Urothelium cell line (cell line): Measurements from ENCODE around the gene CFAP73.
"Not testable (repeated sequence)": the region's sequence is repeated elsewhere in the genome, so short reads cannot be mapped to it uniquely, and the experiment has no call there.

Experiments used
- DNase-seq: peaks from one replicate; pipeline ENCODE4 v3.0.0; 2011; ENCODE audit warnings: low spot score, mixed read lengths
- FAIRE-seq: peaks from 2 replicates; lab custom pipeline; 2011; peaks lifted over from hg19 to GRCh38; lab: Jason Lieb, UNC

CFAP73 gene

GRCh38 chr12:113185180-113186032 is 35.9 kb downstream of the CFAP73 start, which contains the start of the genes DDX54 and RITA1:
DDX54 (minus strand) TSS chr12:113185478; CDS start chr12:113185451, 27 bp downstream.
RITA1 (plus strand) TSS chr12:113185721; CDS start chr12:113186747, 1,026 bp downstream.
- peak; percentile 65 for FAIRE-seq

GRCh38 chr12:113186033-113186365 is 36.5 kb downstream of the CFAP73 start:
- DNase-seq (no peak), FAIRE-seq (no peak)

More at GRCh38 chr12:113185180-113186032, 35.9 kb downstream of the CFAP73 start, which contains the start of the genes DDX54 and RITA1:
- peak; percentile 79 for DNase-seq

GRCh38 chr12:113186666-113187325 is 37.3 kb downstream of the CFAP73 start:
- FAIRE-seq (no peak), DNase-seq (no peak)

- no peak for FAIRE-seq
Observed at GRCh38 chr12:113189361-113189760, 39.8 kb downstream of the CFAP73 start.

GRCh38 chr12:113190761-113191160 is 41.2 kb downstream of the CFAP73 start:
- no peak for FAIRE-seq
- DNase-seq: peak; percentile 30

More at GRCh38 chr12:113189361-113189760, 39.8 kb downstream of the CFAP73 start:
- DNase-seq: no peak

- FAIRE-seq: no peak
Observed at GRCh38 chr12:113191227-113191626, 41.7 kb downstream of the CFAP73 start.

GRCh38 chr12:113194971-113195391 is 45.5 kb downstream of the CFAP73 start:
- DNase-seq (peak; percentile 52), FAIRE-seq (no peak)

More at GRCh38 chr12:113191227-113191626, 41.7 kb downstream of the CFAP73 start:
- DNase-seq: no peak

- no peak for FAIRE-seq
- no peak for DNase-seq
Observed at GRCh38 chr12:113195598-113195997, 46.1 kb downstream of the CFAP73 start.

GRCh38 chr12:113196582-113196981 is 47.1 kb downstream of the CFAP73 start:
- FAIRE-seq (no peak), DNase-seq (no peak)

- DNase-seq: peak; percentile 79
- FAIRE-seq: no peak
Observed at GRCh38 chr12:113196990-113197389, 47.5 kb downstream of the CFAP73 start.

- DNase-seq: no peak
- FAIRE-seq: no peak
Observed at GRCh38 chr12:113197518-113198077, 48.1 kb downstream of the CFAP73 start.

- FAIRE-seq (no peak), DNase-seq (no peak)
Observed at GRCh38 chr12:113198296-113198695, 48.8 kb downstream of the CFAP73 start.

GRCh38 chr12:113200021-113200797 is 50.7 kb downstream of the CFAP73 start:
- FAIRE-seq (peak; percentile 13), DNase-seq (no peak)

GRCh38 chr12:113201187-113202177 is 52.0 kb downstream of the CFAP73 start:
- DNase-seq: no peak
- FAIRE-seq: no peak

- DNase-seq (no peak), FAIRE-seq (no peak)
Observed at GRCh38 chr12:113202300-113203075, 53.0 kb downstream of the CFAP73 start.

GRCh38 chr12:113203852-113204760 is 54.6 kb downstream of the CFAP73 start:
- FAIRE-seq (no peak), DNase-seq (no peak)

- DNase-seq (no peak), FAIRE-seq (no peak)
Observed at GRCh38 chr12:113204804-113205203, 55.3 kb downstream of the CFAP73 start.

- FAIRE-seq: not testable (repeated sequence)
Observed at GRCh38 chr12:113206802-113207201, 57.3 kb downstream of the CFAP73 start.

More at GRCh38 chr12:113206802-113207201, 57.3 kb downstream of the CFAP73 start:
- not testable (repeated sequence) for DNase-seq
